Esophagus squamous epithelium (tissue), 4 donors: ENCODE measurements around the gene PRR3.

ENCODE experiments used
- POLR2A ChIP-seq, 4 donors: fragments of 450-650 bp; IDR thresholded peaks; one replicate each; pipeline ENCODE4 v1.6.1; 2017; ENCODE audit warnings: antibody characterized with exemption in 4 of 4, mild to moderate bottlenecking in 4 of 4, moderate library complexity in 3 of 4
- TF ChIP-seq, protein P1 (sequence below), 6 experiments: fragments of 450-650 bp in 4 of 6; fragments of 200-600 bp in 2 of 6; sonication (generic) in 2 of 6; IDR thresholded peaks; one replicate each; pipeline ENCODE4 v1.5.1; 2016 to 2019; ENCODE audit warnings: antibody characterized with exemption in 6 of 6, mild to moderate bottlenecking in 4 of 6, moderate library complexity in 4 of 6

DNA sequence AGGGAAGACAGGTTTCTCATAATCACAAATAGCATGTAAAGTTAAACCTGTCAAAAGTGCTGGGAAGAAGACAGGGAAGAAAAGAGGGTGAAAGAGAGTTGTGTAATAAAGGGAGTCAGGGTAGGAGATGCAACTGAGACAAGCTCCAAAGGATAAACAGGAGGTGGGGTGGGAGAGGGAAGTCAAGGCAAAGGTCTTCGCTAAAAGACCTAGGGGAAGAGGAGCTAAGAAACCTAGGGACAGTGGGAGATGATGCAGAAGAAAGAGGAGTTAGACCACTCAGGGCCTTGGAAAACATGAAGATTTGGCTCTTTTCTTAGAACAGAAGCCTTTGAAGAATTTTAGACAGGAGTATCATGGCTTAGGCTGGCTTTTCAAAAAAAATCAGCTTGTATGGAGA, 7.0 kb downstream of the PRR3 start:
- TF ChIP-seq, protein P1, sequence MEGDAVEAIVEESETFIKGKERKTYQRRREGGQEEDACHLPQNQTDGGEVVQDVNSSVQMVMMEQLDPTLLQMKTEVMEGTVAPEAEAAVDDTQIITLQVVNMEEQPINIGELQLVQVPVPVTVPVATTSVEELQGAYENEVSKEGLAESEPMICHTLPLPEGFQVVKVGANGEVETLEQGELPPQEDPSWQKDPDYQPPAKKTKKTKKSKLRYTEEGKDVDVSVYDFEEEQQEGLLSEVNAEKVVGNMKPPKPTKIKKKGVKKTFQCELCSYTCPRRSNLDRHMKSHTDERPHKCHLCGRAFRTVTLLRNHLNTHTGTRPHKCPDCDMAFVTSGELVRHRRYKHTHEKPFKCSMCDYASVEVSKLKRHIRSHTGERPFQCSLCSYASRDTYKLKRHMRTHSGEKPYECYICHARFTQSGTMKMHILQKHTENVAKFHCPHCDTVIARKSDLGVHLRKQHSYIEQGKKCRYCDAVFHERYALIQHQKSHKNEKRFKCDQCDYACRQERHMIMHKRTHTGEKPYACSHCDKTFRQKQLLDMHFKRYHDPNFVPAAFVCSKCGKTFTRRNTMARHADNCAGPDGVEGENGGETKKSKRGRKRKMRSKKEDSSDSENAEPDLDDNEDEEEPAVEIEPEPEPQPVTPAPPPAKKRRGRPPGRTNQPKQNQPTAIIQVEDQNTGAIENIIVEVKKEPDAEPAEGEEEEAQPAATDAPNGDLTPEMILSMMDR (IDR thresholded peaks at IDR 0.05) = no peak
- no peak for TF ChIP-seq POLR2A (IDR thresholded peaks at IDR 0.05)
